Esophagus muscularis mucosa (tissue), 4 donors: ENCODE results near the gene CRY1.

ENCODE experiments used
- CTCF ChIP-seq, 3 experiments: fragments of 200-600 bp in 2 of 3; fragments of 450-650 bp in 1 of 3; sonication (generic) in 2 of 3; IDR thresholded peaks; one replicate each; pipeline ENCODE4 v1.5.1; 2017 to 2019; ENCODE audit warnings: antibody characterized with exemption in 3 of 3, mild to moderate bottlenecking in 2 of 3, moderate library complexity in 1 of 3
- EP300 ChIP-seq: sonication (generic); formaldehyde crosslinking; IDR thresholded peaks from one replicate; pipeline ENCODE4 v1.6.1; 2017; ENCODE audit warnings: antibody characterized with exemption
- POLR2A ChIP-seq: fragments of 450-650 bp; IDR thresholded peaks from one replicate; pipeline ENCODE4 v1.6.1; 2017; ENCODE audit warnings: antibody characterized with exemption, moderate library complexity, mild to moderate bottlenecking, low read depth
- POLR2AphosphoS5 ChIP-seq, 2 donors: sonication (generic); formaldehyde crosslinking; IDR thresholded peaks; one replicate each; pipeline ENCODE4 v1.6.1; 2017; ENCODE audit warnings: antibody characterized with exemption in 2 of 2

GRCh38 chr12:106978035-106978800 lies 115.1 kb downstream of the CRY1 start:
- TF ChIP-seq CTCF (IDR thresholded peaks at IDR 0.05) (no peak), POLR2A (no peak), EP300 (no peak), POLR2AphosphoS5 (IDR thresholded peaks at IDR 0.05) (no peak)
